IMR-90 (cell line): Measurements from ENCODE around the gene CHRM1. TPM values are rescaled to one million over a fixed set of nuclear protein-coding genes. Genes with fewer than 3 reads are reported as not detected.
A peak's percentile ranks its signal among the peaks of the same experiment; 100 is the strongest.

ENCODE experiments used
- ATAC-seq: fragments of 200-7000 bp; cut with Tn5 transposase; 2 replicates; pipeline ENCODE4 v1.9.1; 2020; ENCODE audit warnings: low read depth, mild to moderate bottlenecking, moderate library complexity
- BruUV-seq: library from RNA; stranded (reverse); fragments of 400-500 nt; replicated peaks from 2 replicates; lab custom pipeline; 2021; lab: Mats Ljungman, UMichigan
- CTCF ChIA-PET: fragments of 300-600 bp; formaldehyde crosslinking; extraction: SDS; loops from one replicate; lab custom pipeline; 2021; ENCODE audit warnings: antibody characterized with exemption; lab: Yijun Ruan, JAX
- POLR2A ChIA-PET: fragments of 300-600 bp; sonication (Branson Sonifier 250); formaldehyde crosslinking; loops from one replicate; lab custom pipeline; 2022; ENCODE audit warnings: antibody characterized with exemption; ENCODE audit not compliant: unreplicated experiment; lab: Charles Lee
- DNase-seq: peaks from one replicate; pipeline ENCODE4 v3.0.0; 2013
- H2AFZ ChIP-seq: replicated peaks from 2 replicates; pipeline ENCODE3; 2013; ENCODE audit warnings: low read length, mild to moderate bottlenecking; ENCODE audit not compliant: poor library complexity
- H2AK5ac ChIP-seq: 2 replicates; pipeline ENCODE4 v1.6.1; 2013; ENCODE audit warnings: low read depth, low read length, inconsistent platforms
- H2AK9ac ChIP-seq: replicated peaks from 2 replicates; pipeline ENCODE3; 2013; ENCODE audit warnings: mild to moderate bottlenecking, low read depth, low read length, moderate library complexity; ENCODE audit not compliant: poor library complexity
- H2BK120ac ChIP-seq: 2 replicates; pipeline ENCODE4 v1.6.1; 2013; ENCODE audit warnings: low read depth, low read length, inconsistent platforms
- H2BK15ac ChIP-seq: 3 replicates; pipeline ENCODE4 v1.6.1; 2013; ENCODE audit warnings: low read depth, low read length, inconsistent platforms
- H2BK20ac ChIP-seq: 2 replicates; pipeline ENCODE4 v1.6.1; 2013; ENCODE audit warnings: low read depth, mild to moderate bottlenecking, inconsistent platforms, low read length, moderate library complexity
- H2BK5ac ChIP-seq: 2 replicates; pipeline ENCODE4 v1.6.1; 2013; ENCODE audit warnings: mild to moderate bottlenecking, low read depth, low read length, inconsistent platforms; ENCODE audit not compliant: poor library complexity, severe bottlenecking
- H3K14ac ChIP-seq: replicated peaks from 2 replicates; pipeline ENCODE4 v1.6.1; 2013; ENCODE audit warnings: low read depth, low read length, inconsistent platforms
- H3K18ac ChIP-seq: 2 replicates; pipeline ENCODE4 v1.6.1; 2013; ENCODE audit warnings: low read depth, low read length, control low read depth
- H3K23ac ChIP-seq: 2 replicates; pipeline ENCODE4 v1.6.1; 2013; ENCODE audit warnings: low read depth, low read length, inconsistent platforms
- H3K27ac ChIP-seq: 2 replicates; pipeline ENCODE4 v1.5.1; 2013; ENCODE audit warnings: mild to moderate bottlenecking, control low read depth, low read length; ENCODE audit not compliant: insufficient read depth
- H3K27me3 ChIP-seq: 2 replicates; pipeline ENCODE4 v1.6.1; 2013; ENCODE audit warnings: low read length; ENCODE audit not compliant: control insufficient read depth, insufficient read depth
- H3K36me3 ChIP-seq: 2 replicates; pipeline ENCODE4 v1.6.1; 2013; ENCODE audit warnings: low read length, mixed read lengths; ENCODE audit not compliant: control insufficient read depth, insufficient read depth
- H3K4ac ChIP-seq: 2 replicates; pipeline ENCODE4 v1.6.1; 2013; ENCODE audit warnings: low read depth, low read length, inconsistent platforms
- H3K4me1 ChIP-seq: 2 replicates; pipeline ENCODE4 v1.6.1; 2013; ENCODE audit warnings: low read length, mixed read lengths; ENCODE audit not compliant: control insufficient read depth, insufficient read depth
- H3K4me2 ChIP-seq: 2 replicates; pipeline ENCODE4 v1.6.1; 2013; ENCODE audit warnings: low read depth, mild to moderate bottlenecking, control low read depth, low read length, moderate library complexity
- H3K4me3 ChIP-seq: 2 replicates; pipeline ENCODE4 v1.5.1; 2013; ENCODE audit warnings: low read depth, mild to moderate bottlenecking, control low read depth, low read length, moderate library complexity; ENCODE audit not compliant: insufficient read depth
- H3K56ac ChIP-seq: 2 replicates; pipeline ENCODE4 v1.6.1; 2013; ENCODE audit warnings: low read length, inconsistent platforms; ENCODE audit not compliant: insufficient read depth; ENCODE audit errors: extremely low read depth
- H3K79me1 ChIP-seq, 2 experiments: 2 replicates each; pipeline ENCODE4 v1.6.1; 2013; ENCODE audit warnings: low read length in 2 of 2, inconsistent platforms in 1 of 2, low read depth in 1 of 2
- H3K9ac ChIP-seq: 2 replicates; pipeline ENCODE4 v1.6.1; 2013; ENCODE audit warnings: low read depth, low read length, control low read depth
- H3K9me1 ChIP-seq: 2 replicates; pipeline ENCODE4 v1.6.1; 2013; ENCODE audit warnings: low read length, inconsistent platforms; ENCODE audit not compliant: insufficient read depth
- H3K9me3 ChIP-seq: 2 replicates; pipeline ENCODE4 v1.6.1; 2013; ENCODE audit warnings: low read length; ENCODE audit not compliant: control insufficient read depth, insufficient read depth
- H4K20me1 ChIP-seq: 2 replicates; pipeline ENCODE4 v1.6.1; 2013; ENCODE audit warnings: low read length, inconsistent platforms; ENCODE audit not compliant: insufficient read depth
- H4K5ac ChIP-seq: 2 replicates; pipeline ENCODE4 v1.6.1; 2013; ENCODE audit warnings: mild to moderate bottlenecking, low read depth, low read length, control low read depth
- H4K8ac ChIP-seq, 2 experiments: 2 replicates each; pipeline ENCODE4 v1.6.1; 2013; ENCODE audit warnings: low read depth in 2 of 2, low read length in 2 of 2, control low read depth in 1 of 2, inconsistent platforms in 1 of 2
- H4K91ac ChIP-seq: 2 replicates; pipeline ENCODE4 v1.6.1; 2013; ENCODE audit warnings: low read depth, low read length, inconsistent platforms; ENCODE audit not compliant: insufficient read depth
- BHLHE40 ChIP-seq: fragments of 150-350 bp; IDR thresholded peaks from 2 replicates; pipeline ENCODE4 v1.6.1; 2016; ENCODE audit warnings: mild to moderate bottlenecking, low read depth, low read length
- CEBPB ChIP-seq: IDR thresholded peaks from 2 replicates; pipeline ENCODE4 v1.6.1; 2012; ENCODE audit warnings: low read depth, low read length, improper control_type of control experiment
- MAZ ChIP-seq: IDR thresholded peaks from 2 replicates; pipeline ENCODE4 v1.6.1; 2012; ENCODE audit warnings: low read depth, mild to moderate bottlenecking, low read length, improper control_type of control experiment, moderate library complexity, borderline replicate concordance
- RFX5 ChIP-seq: IDR thresholded peaks from 2 replicates; pipeline ENCODE4 v1.8.0; 2012; ENCODE audit warnings: low read depth, mild to moderate bottlenecking, low read length, moderate library complexity
- WGBS, 2 experiments: methylation state at CpG; one replicate each; pipeline versions ENCODE4 v1.1.5 to v1.1.7; 2013; ENCODE audit warnings: missing lambda C conversion rate in 2 of 2; ENCODE audit not compliant: insufficient read length in 1 of 2; ENCODE audit errors: extremely low coverage in 2 of 2; 5-methylcytosine and 5-hydroxymethylcytosine counted together
- dilution Hi-C: fragments of 300-500 bp; cut with HindIII; formaldehyde crosslinking; loops from one replicate; pipeline ENCODE4 v1.14.3; 2018; ENCODE audit warnings: low sequenced_read_pairs; ENCODE audit not compliant: unreplicated experiment
- in situ Hi-C: fragments of 300-500 bp; cut with MboI; formaldehyde crosslinking; loops from 3 replicates; pipeline ENCODE4 v1.14.3; 2019; ENCODE audit warnings: low sequenced_read_pairs, inconsistent platforms, mixed read lengths
- intact Hi-C: fragments of 100-400 bp; cut with micrococcal nuclease; formaldehyde crosslinking; loops from 2 replicates; pipeline ENCODE4 v1.10.0; 2022
- polyA plus RNA-seq, 3 experiments: library from polyadenylated mRNA; depleted of rRNA; stranded (reverse); fragments of >200 nt; gene quantifications; 2 replicates each; pipeline ENCODE4 v1.2.3, GENCODE V29; 2012; ENCODE audit warnings: low replicate concordance in 1 of 3
- total RNA-seq: library from RNA; depleted of rRNA; stranded (reverse); fragments of >200 nt; gene quantifications from 2 replicates; pipeline ENCODE4 v1.2.3, GENCODE V29; 2012
- TF ChIP-seq, protein P1 (sequence below): conservative IDR thresholded peaks from 2 replicates; pipeline ENCODE4 v1.5.1; 2012; ENCODE audit warnings: mild to moderate bottlenecking, low read depth, low read length, improper control_type of control experiment

The CHRM1 gene
- total and polyA plus RNA-seq, 2 of the 4 experiments (the other 2 are of a cell fraction): not detected

DNA sequence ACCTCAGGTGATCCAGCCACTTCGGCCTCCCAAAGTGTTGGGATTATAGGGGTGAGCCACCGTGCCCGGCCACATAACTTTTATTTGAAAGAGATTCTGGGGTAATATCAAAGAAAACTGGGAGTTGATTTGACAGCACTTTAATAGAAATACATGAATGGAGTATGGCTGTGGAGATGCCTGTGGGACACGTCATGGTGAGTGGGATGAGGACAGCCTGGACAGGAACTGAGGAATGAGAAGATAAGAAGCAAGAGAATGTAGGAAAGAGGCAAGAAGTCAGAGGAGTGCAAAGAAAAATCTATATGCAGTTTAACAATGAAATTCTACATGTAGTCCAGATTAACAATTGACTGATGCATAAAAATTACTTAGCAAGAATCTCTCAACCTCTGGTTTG, 32.6 kb upstream of the CHRM1 start:
- ChIA-PET POLR2A (no interaction called here), CTCF (no interaction called here)
- no peaks in the 10 kb centered on the region for H3K36me3 ChIP-seq
- no peak overlapping the region for H3K9ac ChIP-seq
- no peaks in the 10 kb centered on the region for H3K4me1 ChIP-seq
- H2AK5ac ChIP-seq: no peak overlapping the region
- intact Hi-C loops (no loop called here), dilution Hi-C loops (no loop called here), in situ Hi-C loops (no loop called here)
- no peak overlapping the region for H3K4ac ChIP-seq
- no peak overlapping the region for H3K27ac ChIP-seq
- H3K4me3 ChIP-seq: no peak overlapping the region
- no peak overlapping the region for H3K23ac ChIP-seq
- H4K91ac ChIP-seq: no peak overlapping the region
- peak; percentile 53 for DNase-seq
- H2BK5ac ChIP-seq: no peak overlapping the region
- no peaks in the 10 kb centered on the region for H3K9me1 ChIP-seq
- H2BK120ac ChIP-seq: no peak overlapping the region
- no peaks in the 10 kb centered on the region for H3K79me1 ChIP-seq
- no peak overlapping the region for H3K14ac ChIP-seq
- no peaks in the 10 kb centered on the region for H3K9me3 ChIP-seq
- H2AK9ac ChIP-seq: no peak overlapping the region
- ATAC-seq: peak; percentile 42; the same call in 1 of the 2 replicates
- no peak overlapping the region for H2BK20ac ChIP-seq
- no peak overlapping the region for H3K4me2 ChIP-seq
- no CpG with 5 or more reads among the region's 4 CpGs for WGBS, 2 experiments
- peaks cover 4% of the 10 kb centered on the region; the same call in 1 of the 2 replicates for H3K27me3 ChIP-seq
- H3K56ac ChIP-seq: no peak overlapping the region
- BruUV-seq: no TSS peak
- TF ChIP-seq MAZ (no peak), CEBPB (no peak), RFX5 (no peak), BHLHE40 (no peak)
- TF ChIP-seq, protein P1, sequence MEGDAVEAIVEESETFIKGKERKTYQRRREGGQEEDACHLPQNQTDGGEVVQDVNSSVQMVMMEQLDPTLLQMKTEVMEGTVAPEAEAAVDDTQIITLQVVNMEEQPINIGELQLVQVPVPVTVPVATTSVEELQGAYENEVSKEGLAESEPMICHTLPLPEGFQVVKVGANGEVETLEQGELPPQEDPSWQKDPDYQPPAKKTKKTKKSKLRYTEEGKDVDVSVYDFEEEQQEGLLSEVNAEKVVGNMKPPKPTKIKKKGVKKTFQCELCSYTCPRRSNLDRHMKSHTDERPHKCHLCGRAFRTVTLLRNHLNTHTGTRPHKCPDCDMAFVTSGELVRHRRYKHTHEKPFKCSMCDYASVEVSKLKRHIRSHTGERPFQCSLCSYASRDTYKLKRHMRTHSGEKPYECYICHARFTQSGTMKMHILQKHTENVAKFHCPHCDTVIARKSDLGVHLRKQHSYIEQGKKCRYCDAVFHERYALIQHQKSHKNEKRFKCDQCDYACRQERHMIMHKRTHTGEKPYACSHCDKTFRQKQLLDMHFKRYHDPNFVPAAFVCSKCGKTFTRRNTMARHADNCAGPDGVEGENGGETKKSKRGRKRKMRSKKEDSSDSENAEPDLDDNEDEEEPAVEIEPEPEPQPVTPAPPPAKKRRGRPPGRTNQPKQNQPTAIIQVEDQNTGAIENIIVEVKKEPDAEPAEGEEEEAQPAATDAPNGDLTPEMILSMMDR: no peak
- H2BK15ac ChIP-seq: no peak overlapping the region
- no peaks in the 10 kb centered on the region for H4K20me1 ChIP-seq
- H4K5ac ChIP-seq: no peak overlapping the region
- no peak overlapping the region for H4K8ac ChIP-seq
- H2AFZ ChIP-seq: no peak overlapping the region
- H3K18ac ChIP-seq: no peak overlapping the region
